GM23248 (cell line): Measurements from ENCODE around the gene MIB2.
"Not testable (repeated sequence)": the region's sequence is repeated elsewhere in the genome, so short reads cannot be mapped to it uniquely, and the experiment has no call there.

ENCODE experiments used
- EZH2 ChIP-seq: fragments of 200-600 bp; sonication (generic); IDR thresholded peaks from 2 replicates; pipeline ENCODE4 v1.6.1; 2018; ENCODE audit warnings: antibody characterized with exemption, mild to moderate bottlenecking; ENCODE audit not compliant: insufficient read depth, poor library complexity, severe bottlenecking
- EZH2phosphoT487 ChIP-seq: fragments of 200-600 bp; sonication (generic); IDR thresholded peaks from 2 replicates; pipeline ENCODE4 v1.6.1; 2018; ENCODE audit warnings: antibody characterized with exemption, moderate library complexity, mild to moderate bottlenecking, low read depth; ENCODE audit not compliant: insufficient read depth

GRCh38 chr1:1676087-1676486 is 60.8 kb downstream of the MIB2 start:
- not testable (repeated sequence) for TF ChIP-seq EZH2, EZH2phosphoT487
